Kidney (tissue), 14 donors: ENCODE data around the gene CRABP2. TPM values are rescaled to one million over a fixed set of nuclear protein-coding genes. Genes with fewer than 3 reads are reported as not detected.

Source experiments
- DNase-seq, 5 donors: peaks; one replicate each; pipeline ENCODE4 v3.0.0-alpha.2; 2013 to 2020
- FAIRE-seq: peaks from 2 replicates; lab custom pipeline; 2012; peaks lifted over from hg19 to GRCh38; lab: Jason Lieb, UNC
- H3K27ac ChIP-seq, 2 donors: one replicate each; pipeline ENCODE4 v1.7.0; 2013; ENCODE audit warnings: low read depth in 2 of 2, low read length in 2 of 2, inconsistent platforms in 1 of 2
- H3K27me3 ChIP-seq: one replicate; pipeline ENCODE4 v1.7.1; 2013; ENCODE audit warnings: low read length, inconsistent platforms; ENCODE audit not compliant: control insufficient read depth, insufficient read depth
- H3K36me3 ChIP-seq, 3 donors: one replicate each; pipeline versions ENCODE4 v1.7.0 to v1.7.1; 2013; ENCODE audit warnings: low read length in 3 of 3, control low read depth in 1 of 3, inconsistent platforms in 1 of 3; ENCODE audit not compliant: insufficient read depth in 3 of 3, control insufficient read depth in 2 of 3
- H3K4me1 ChIP-seq, 3 donors: one replicate each; pipeline versions ENCODE4 v1.7.0 to v1.7.1; 2013; ENCODE audit warnings: low read length in 3 of 3, inconsistent platforms in 1 of 3, low read depth in 1 of 3; ENCODE audit not compliant: control insufficient read depth in 2 of 3, insufficient read depth in 2 of 3
- H3K4me3 ChIP-seq, 3 donors: one replicate each; pipeline versions ENCODE4 v1.7.0 to v1.8.1; 2013; ENCODE audit warnings: low read length in 3 of 3, control low read depth in 1 of 3, inconsistent platforms in 1 of 3
- H3K9ac ChIP-seq, 3 donors: one replicate each; pipeline versions ENCODE4 v1.7.0 to v1.7.1; 2013; ENCODE audit warnings: low read length in 3 of 3, control low read depth in 1 of 3, inconsistent platforms in 1 of 3
- H3K9me3 ChIP-seq, 3 donors: one replicate each; pipeline versions ENCODE4 v1.7.0 to v1.7.1; 2013; ENCODE audit warnings: low read length in 3 of 3, control low read depth in 1 of 3, inconsistent platforms in 1 of 3; ENCODE audit not compliant: control insufficient read depth in 2 of 3, insufficient read depth in 1 of 3
- CTCF ChIP-seq: IDR thresholded peaks from 3 replicates; pipeline ENCODE4 v1.5.1; 2012; ENCODE audit warnings: mild to moderate bottlenecking, moderate library complexity, borderline replicate concordance; ENCODE audit not compliant: insufficient read depth; ENCODE audit errors: extremely low read depth
- intact Hi-C: fragments of 100-400 bp; cut with DNase I; formaldehyde crosslinking; loops from one replicate; pipeline ENCODE4 v1.11.1; 2022
- polyA plus RNA-seq: library from polyadenylated mRNA; stranded (reverse); fragments of 350-450 nt; fragmentation: Illumina TruSeq; extraction: RNeasy Lipid Tissue Mini Kit (QIAGEN cat#74804); gene quantifications from one replicate; pipeline ENCODE4 v1.2.3, GENCODE V29; 2014; ENCODE audit warnings: low read depth, low replicate concordance; ENCODE audit not compliant: insufficient read depth
- total RNA-seq: library from RNA; stranded (reverse); fragmentation: NEBNext Ultra II Directional; extraction: Animal tissue kit (Norgen Biotek cat#: 25700); gene quantifications from one replicate; pipeline ENCODE4 v1.2.1, GENCODE V29; 2021
- donor health status: control.
- donor health status: control.
- donor health status: control.
- donor health status: control.
- donor health status: control.
- donor health status: DM: yes; HTN: yes; CAD: no.
- donor health status: Normal renal cell carcinoma (clear cell type).

Gene CRABP2
- total and polyA plus RNA-seq, 2 donors from 2014 or later: 15.2 to 21.6 TPM

- DNase-seq: no peak
- H3K27ac ChIP-seq: no peak overlapping the region
- H3K4me3 ChIP-seq: no peak overlapping the region
- H3K36me3 ChIP-seq: peaks cover 0 to 18% (median 9%) of the 10 kb centered on the region in 3 donors
- intact Hi-C loops: no loop called here
- TF ChIP-seq CTCF: no peak
- FAIRE-seq: no peak
- H3K27me3 ChIP-seq: no peaks in the 10 kb centered on the region
- H3K4me1 ChIP-seq: peaks cover 0 to 11% (median 6%) of the 10 kb centered on the region in 3 donors
- H3K9me3 ChIP-seq: no peaks in the 10 kb centered on the region
- no peak overlapping the region for H3K9ac ChIP-seq
Observed at GRCh38 chr1:156738916-156739315, 33.5 kb upstream of the CRABP2 start.

- Histone ChIP-seq H3K9me3 (no peaks in the 10 kb centered on the region), H3K9ac (no peak overlapping the region), H3K4me3 (no peak overlapping the region), H3K27ac (no peak overlapping the region), H3K4me1 (peaks cover 0 to 11% (median 6%) of the 10 kb centered on the region in 3 donors), H3K36me3 (peaks cover 0 to 13% (median 7%) of the 10 kb centered on the region in 3 donors), H3K27me3 (no peaks in the 10 kb centered on the region)
- no peak for TF ChIP-seq CTCF
- DNase-seq (no peak), FAIRE-seq (no peak)
- intact Hi-C loops: no loop called here
Observed at GRCh38 chr1:156738407-156738806, 33.0 kb upstream of the CRABP2 start.

- intact Hi-C loops: no loop called here
Observed at GRCh38 chr1:156733989-156734584, 28.7 kb upstream of the CRABP2 start.

More at GRCh38 chr1:156733989-156734584, 28.7 kb upstream of the CRABP2 start:
- no peak for TF ChIP-seq CTCF
- no peaks in the 10 kb centered on the region for H3K9me3 ChIP-seq
- peaks cover 0 to 4% (median 2%) of the 10 kb centered on the region in 3 donors for H3K4me1 ChIP-seq
- no peaks in the 10 kb centered on the region for H3K27me3 ChIP-seq
- H3K36me3 ChIP-seq: peaks cover 0 to 8% (median 5%) of the 10 kb centered on the region in 3 donors
- FAIRE-seq (no peak), DNase-seq (no peak)
- no peak overlapping the region for H3K9ac ChIP-seq
- H3K27ac ChIP-seq: no peak overlapping the region
- no peak overlapping the region for H3K4me3 ChIP-seq
